Gastrocnemius medialis (tissue), 4 donors: ENCODE measurements around the gene ABCB4.

ENCODE experiments used
- CTCF ChIP-seq, 5 experiments: fragments of 450-650 bp in 3 of 5; fragments of 200-600 bp in 2 of 5; sonication (generic) in 2 of 5; IDR thresholded peaks in 4 of 5; conservative IDR thresholded peaks in 1 of 5; 1 replicate in 4 of 5; 2 replicates in 1 of 5; pipeline ENCODE4 v1.5.1; 2016 to 2019; ENCODE audit warnings: antibody characterized with exemption in 5 of 5, mild to moderate bottlenecking in 3 of 5, moderate library complexity in 3 of 5
- POLR2A ChIP-seq, 2 donors: fragments of 450-650 bp; IDR thresholded peaks; one replicate each; pipeline ENCODE4 v1.6.1; 2017; ENCODE audit warnings: antibody characterized with exemption in 2 of 2, mild to moderate bottlenecking in 2 of 2, moderate library complexity in 2 of 2

GRCh38 chr7:87499494-87499893, 24.0 kb upstream of the ABCB4 start:
- TF ChIP-seq CTCF (IDR thresholded peaks at IDR 0.05 in 4 of 5, conservative IDR thresholded peaks at IDR 0.05 in 1 of 5) (no peak), POLR2A (IDR thresholded peaks at IDR 0.05) (no peak)
